ENCODE measurements around the gene ABLIM1. TPM values are rescaled to one million over a fixed set of nuclear protein-coding genes. Genes with fewer than 3 reads are reported as not detected.

Gene ABLIM1
- 100 to 1,000 TPM in 3 of 5 donors, 10 to 100 TPM in 2; 28.1 to 276 (median 198) TPM for total RNA-seq
- polyA plus RNA-seq, result 10 to 100 TPM; 30.2 to 87.2 (median 30.3) TPM
- long read RNA-seq, donor 1, result 0 reads
- long read RNA-seq, donor 2, result 0 reads
- long read RNA-seq, donor 3, partial matches to known transcripts, result 0 of 1 reads
- long read RNA-seq, donor 3, other reads (novel, unspliced or antisense), result 0 of 1 reads
- long read RNA-seq, donor 4, result 0 reads
- long read RNA-seq, donor 5, partial matches to known transcripts, result 14 of 14 reads
- long read RNA-seq, donor 5, other reads (novel, unspliced or antisense), result 0 of 14 reads
- long read RNA-seq, donor 6, partial matches to known transcripts, result 28 of 40 reads
- long read RNA-seq, donor 6, other reads (novel, unspliced or antisense), result 10 of 40 reads
- long read RNA-seq, donor 7, partial matches to known transcripts, result 6 of 6 reads
- long read RNA-seq, donor 7, other reads (novel, unspliced or antisense), result 0 of 6 reads
- long read RNA-seq, donor 8, result 0 reads
- long read RNA-seq, donor 9, partial matches to known transcripts, result 12 of 12 reads
- long read RNA-seq, donor 9, other reads (novel, unspliced or antisense), result 0 of 12 reads
- long read RNA-seq, donor 10, partial matches to known transcripts, result 14 of 14 reads
- long read RNA-seq, donor 10, other reads (novel, unspliced or antisense), result 0 of 14 reads

DNA sequence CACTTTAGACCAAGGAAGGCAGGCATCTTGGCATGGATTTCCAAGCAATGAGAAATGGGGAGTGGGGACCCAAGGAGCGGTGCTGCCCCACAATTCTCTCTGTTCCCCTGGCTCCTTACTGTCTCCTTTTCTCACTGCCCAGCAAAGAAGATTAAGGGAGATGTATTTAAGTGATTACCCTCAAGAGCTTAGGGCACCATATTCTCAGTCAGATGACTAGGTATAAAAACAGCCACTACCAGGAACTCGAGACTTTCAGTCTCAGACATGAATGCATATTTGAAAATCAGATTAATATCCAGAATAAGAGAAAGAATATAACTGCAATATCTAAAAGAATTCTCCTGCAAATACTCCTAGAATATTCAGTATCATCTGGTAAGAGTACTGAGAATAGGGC lies at the start of gene ABLIM1:
TSS of gene ABLIM1 (minus strand) at position 101 of the 400 bp plus-strand sequence. CDS start at position 26, 75 bp downstream.
- peaks cover 0 to 18% (median 6%) of the 10 kb centered on the region in 4 donors for H3K4me1 ChIP-seq
- DNase-seq, result no peak
- H3K9me3 ChIP-seq, result no peaks in the 10 kb centered on the region
- H3K4me3 ChIP-seq, result no peak within 1 kb of the TSS
- no peak within 1 kb of the TSS for H3K27ac ChIP-seq
- no peaks in the 10 kb centered on the region for H3K27me3 ChIP-seq
- no peaks in the 10 kb centered on the region for H3K36me3 ChIP-seq
- TF ChIP-seq POLR2AphosphoS5 (IDR thresholded peaks at IDR 0.05) (no peak), EP300 (IDR thresholded peaks at IDR 0.05) (no peak), POLR2A (IDR thresholded peaks at IDR 0.05) (no peak)
- TF ChIP-seq, protein P1, sequence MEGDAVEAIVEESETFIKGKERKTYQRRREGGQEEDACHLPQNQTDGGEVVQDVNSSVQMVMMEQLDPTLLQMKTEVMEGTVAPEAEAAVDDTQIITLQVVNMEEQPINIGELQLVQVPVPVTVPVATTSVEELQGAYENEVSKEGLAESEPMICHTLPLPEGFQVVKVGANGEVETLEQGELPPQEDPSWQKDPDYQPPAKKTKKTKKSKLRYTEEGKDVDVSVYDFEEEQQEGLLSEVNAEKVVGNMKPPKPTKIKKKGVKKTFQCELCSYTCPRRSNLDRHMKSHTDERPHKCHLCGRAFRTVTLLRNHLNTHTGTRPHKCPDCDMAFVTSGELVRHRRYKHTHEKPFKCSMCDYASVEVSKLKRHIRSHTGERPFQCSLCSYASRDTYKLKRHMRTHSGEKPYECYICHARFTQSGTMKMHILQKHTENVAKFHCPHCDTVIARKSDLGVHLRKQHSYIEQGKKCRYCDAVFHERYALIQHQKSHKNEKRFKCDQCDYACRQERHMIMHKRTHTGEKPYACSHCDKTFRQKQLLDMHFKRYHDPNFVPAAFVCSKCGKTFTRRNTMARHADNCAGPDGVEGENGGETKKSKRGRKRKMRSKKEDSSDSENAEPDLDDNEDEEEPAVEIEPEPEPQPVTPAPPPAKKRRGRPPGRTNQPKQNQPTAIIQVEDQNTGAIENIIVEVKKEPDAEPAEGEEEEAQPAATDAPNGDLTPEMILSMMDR (IDR thresholded peaks at IDR 0.05), result no peak
- 83 to 91% (median 89%) methylated on average over 2 of the region's 2 CpGs for WGBS, 5 donors
- intact Hi-C loops (cut with DNase I; ENCODE audit: low total_unique reads), result no loop called here

DNA sequence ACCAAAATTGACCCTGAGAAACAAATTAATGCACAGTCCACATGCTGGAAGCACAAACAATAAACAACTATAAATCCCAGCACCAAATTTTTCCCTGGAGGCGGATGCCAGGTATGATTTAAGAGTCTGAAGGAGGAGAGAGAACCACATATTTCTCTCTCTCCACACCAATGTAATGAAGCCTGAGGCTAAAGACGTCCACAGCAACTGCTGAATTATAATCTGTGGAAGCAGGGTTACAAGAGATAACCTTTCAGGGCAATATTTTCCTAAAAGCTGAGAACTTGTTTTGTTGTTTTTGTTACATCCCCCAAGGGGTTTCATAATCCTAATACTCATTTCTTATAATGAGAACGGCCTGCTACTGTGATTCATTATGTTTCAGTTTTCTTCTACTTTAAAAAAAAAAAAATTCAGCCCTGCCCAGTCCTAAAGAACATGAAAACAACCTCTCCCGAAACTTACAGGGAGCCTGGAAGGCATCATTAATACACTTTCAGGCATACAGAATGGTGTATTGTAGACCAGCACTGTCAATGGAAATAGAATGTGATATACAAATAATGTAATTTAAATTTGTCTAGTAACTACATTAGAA lies 48.5 kb upstream of the ABLIM1 start:
- Histone ChIP-seq H3K4me3 (no peak overlapping the region), H3K27me3 (no peaks in the 10 kb centered on the region), H3K4me1 (peaks cover 2 to 21% (median 11%) of the 10 kb centered on the region in 4 donors), H3K27ac (no peak overlapping the region), H3K9me3 (no peaks in the 10 kb centered on the region), H3K36me3 (no peaks in the 10 kb centered on the region)
- 51 to 67% (median 60%) methylated on average over 4 of the region's 4 CpGs for WGBS, 5 donors
- intact Hi-C loops (cut with DNase I; ENCODE audit: low total_unique reads), result no loop called here
- no peak for TF ChIP-seq EP300 (IDR thresholded peaks at IDR 0.05)
- TF ChIP-seq, protein P1 (IDR thresholded peaks at IDR 0.05), result no peak
- TF ChIP-seq POLR2A (IDR thresholded peaks at IDR 0.05), result no peak
- TF ChIP-seq POLR2AphosphoS5 (IDR thresholded peaks at IDR 0.05), result no peak
- no peak for DNase-seq

DNA sequence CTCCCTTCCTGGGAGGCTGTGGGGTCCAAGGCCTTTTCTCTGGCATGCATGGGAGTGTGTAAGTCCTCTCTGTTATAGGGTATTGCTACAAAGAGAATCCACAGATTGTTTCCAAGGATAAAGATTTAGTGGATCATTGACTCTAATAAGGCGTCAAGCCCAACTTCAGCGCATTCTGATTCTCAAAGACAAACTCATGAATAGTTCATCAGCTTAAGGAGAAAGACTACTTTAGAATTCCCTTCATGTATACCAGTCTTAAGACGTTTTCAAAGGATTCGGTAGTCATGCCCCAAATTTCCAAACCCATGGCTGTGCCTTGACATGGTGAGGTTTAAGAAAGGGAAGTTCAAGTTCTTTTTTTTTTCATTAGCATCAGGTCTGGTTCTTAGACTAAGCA lies 46.6 kb upstream of the ABLIM1 start:
- 92 to 97% (median 94%) methylated on average over 4 of the region's 4 CpGs for WGBS, 5 donors
- intact Hi-C loops (cut with DNase I; ENCODE audit: low total_unique reads), result no loop called here
- Histone ChIP-seq H3K27me3 (no peaks in the 10 kb centered on the region), H3K36me3 (no peaks in the 10 kb centered on the region), H3K9me3 (no peaks in the 10 kb centered on the region), H3K4me1 (peaks cover 0 to 13% (median 8%) of the 10 kb centered on the region in 4 donors), H3K27ac (no peak overlapping the region), H3K4me3 (no peak overlapping the region)
- no peak for TF ChIP-seq EP300 (IDR thresholded peaks at IDR 0.05)
- TF ChIP-seq POLR2AphosphoS5 (IDR thresholded peaks at IDR 0.05), result no peak
- TF ChIP-seq POLR2A (IDR thresholded peaks at IDR 0.05), result no peak
- TF ChIP-seq, protein P1 (IDR thresholded peaks at IDR 0.05), result no peak
- DNase-seq, result no peak

DNA sequence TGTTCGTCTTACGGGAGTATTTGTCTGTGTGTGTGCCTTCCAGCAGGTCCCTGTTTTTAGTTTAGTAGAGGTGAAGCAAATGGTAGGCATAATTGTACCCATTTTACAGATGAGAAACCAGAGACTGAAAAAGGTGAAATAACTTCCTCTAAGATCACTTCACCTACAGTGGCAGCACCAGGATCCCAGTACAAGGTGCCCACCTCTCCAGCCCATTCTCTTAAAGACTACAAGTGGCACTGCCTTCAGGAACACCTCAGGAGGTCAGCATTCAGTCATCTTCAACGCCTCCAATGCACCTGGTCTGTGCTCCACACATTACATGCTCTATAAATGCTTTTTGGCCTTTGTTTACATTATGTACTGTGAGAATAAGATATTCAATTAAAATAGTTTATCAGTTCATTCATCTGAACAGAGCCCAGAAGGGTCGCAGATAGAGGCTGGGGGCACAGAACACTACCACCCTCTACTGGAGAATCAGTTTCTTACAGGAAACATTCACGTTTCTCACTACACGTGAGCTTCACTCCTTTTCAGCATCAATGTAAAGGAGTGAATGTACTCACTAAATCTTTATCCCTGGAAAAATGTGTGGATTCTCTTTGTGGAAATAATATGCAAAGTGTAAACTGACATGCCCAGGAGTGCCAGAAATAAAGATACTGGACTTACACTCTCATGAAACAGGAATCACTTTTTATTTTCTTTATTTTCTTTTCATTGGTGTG lies 45.5 kb upstream of the ABLIM1 start:
- Histone ChIP-seq H3K27ac (no peak overlapping the region), H3K27me3 (no peaks in the 10 kb centered on the region), H3K4me3 (no peak overlapping the region), H3K9me3 (no peaks in the 10 kb centered on the region), H3K36me3 (no peaks in the 10 kb centered on the region), H3K4me1 (peaks cover 0 to 7% (median 5%) of the 10 kb centered on the region in 4 donors)
- 31 to 38% (median 34%) methylated on average over 6 of the region's 6 CpGs for WGBS, 5 donors
- peak in 1 of 2 donors; percentile 60 for DNase-seq
- intact Hi-C loops (cut with DNase I; ENCODE audit: low total_unique reads), result no loop called here
- TF ChIP-seq POLR2A (IDR thresholded peaks at IDR 0.05) (no peak), EP300 (IDR thresholded peaks at IDR 0.05) (no peak), POLR2AphosphoS5 (IDR thresholded peaks at IDR 0.05) (no peak)
- TF ChIP-seq, protein P1 (IDR thresholded peaks at IDR 0.05), result peak in 5 of 7 experiments; percentile 21 to 48 (median 42)
